K562 (cell line): ENCODE measurements around the gene RERE. TPM values are rescaled to one million over a fixed set of nuclear protein-coding genes. Genes with fewer than 3 reads are reported as not detected.

ENCODE experiments used
- CCAR2 ChIP-seq: fragments of 200-400 bp; formaldehyde crosslinking; IDR thresholded peaks from 2 replicates; pipeline ENCODE4 v1.6.1; 2017; ENCODE audit warnings: mild to moderate bottlenecking, low read depth, low read length
- CHD4 ChIP-seq: fragments of 200-600 bp; sonication (generic); IDR thresholded peaks from 3 replicates; pipeline ENCODE4 v1.6.1; 2012; ENCODE audit warnings: low read depth, mild to moderate bottlenecking, mixed read lengths, low read length, inconsistent platforms; ENCODE audit not compliant: insufficient read depth, insufficient replicate concordance, poor library complexity, severe bottlenecking
- DEAF1 ChIP-seq: fragments of 450-650 bp; formaldehyde crosslinking; IDR thresholded peaks from 2 replicates; pipeline ENCODE4 v1.4.0; 2020; ENCODE audit warnings: mild to moderate bottlenecking, moderate library complexity
- EZH2 ChIP-seq: IDR thresholded peaks from 2 replicates; pipeline ENCODE4 v1.6.1; 2012; ENCODE audit warnings: low read depth, mild to moderate bottlenecking, inconsistent platforms, low read length, borderline replicate concordance
- FOXM1 ChIP-seq, 2 experiments: fragments of 450-650 bp in 1 of 2; sonication (generic) in 1 of 2; formaldehyde crosslinking in 1 of 2; IDR thresholded peaks; 2 replicates each; pipeline versions ENCODE4 v1.6.1 to v1.9.0; 2017 to 2022; ENCODE audit warnings: low read depth in 2 of 2, mild to moderate bottlenecking in 2 of 2, missing genetic modification reagents in 1 of 2, moderate library complexity in 1 of 2
- FOXO4 ChIP-seq: fragments of 450-650 bp; formaldehyde crosslinking; IDR thresholded peaks from 2 replicates; pipeline ENCODE4 v1.4.0; 2020; ENCODE audit warnings: mild to moderate bottlenecking, moderate library complexity
- KDM2B ChIP-seq: fragments of 250-450 bp; sonication (Bioruptor Pico); IDR thresholded peaks from 2 replicates; pipeline ENCODE4 v1.8.0; 2021; ENCODE audit warnings: mild to moderate bottlenecking, moderate library complexity
- NCOA1 ChIP-seq: fragments of 450-650 bp; IDR thresholded peaks from 2 replicates; pipeline ENCODE4 v1.6.1; 2016; ENCODE audit warnings: low read depth
- NFE2L1 ChIP-seq: fragments of 450-650 bp; IDR thresholded peaks from 2 replicates; pipeline ENCODE4 v1.6.1; 2016; ENCODE audit warnings: missing genetic modification characterization, low read depth, mild to moderate bottlenecking, missing compliant biosample characterization, moderate library complexity, borderline replicate concordance
- PHF20 ChIP-seq: fragments of 450-650 bp; IDR thresholded peaks from 2 replicates; pipeline ENCODE4 v1.6.1; 2018; ENCODE audit not compliant: partially characterized antibody
- RAD21 ChIP-seq, 2 experiments: fragments of 250-450 bp in 1 of 2; fragments of 450-650 bp in 1 of 2; sonication (Bioruptor Pico) in 1 of 2; formaldehyde crosslinking in 1 of 2; IDR thresholded peaks in 1 of 2; conservative IDR thresholded peaks in 1 of 2; 2 replicates each; pipeline versions ENCODE4 v1.4.0 to v1.8.0; 2020 to 2022; ENCODE audit warnings: mild to moderate bottlenecking in 2 of 2, moderate library complexity in 1 of 2
- RBM17 ChIP-seq: fragments of 200-400 bp; formaldehyde crosslinking; IDR thresholded peaks from 2 replicates; pipeline ENCODE4 v1.6.1; 2017; ENCODE audit warnings: low read depth, mild to moderate bottlenecking, low read length, borderline replicate concordance
- STAT5B ChIP-seq: fragments of 250-450 bp; sonication (Bioruptor Pico); IDR thresholded peaks from 2 replicates; pipeline ENCODE4 v1.8.0; 2021; ENCODE audit warnings: mild to moderate bottlenecking, inconsistent platforms
- ZNF324 ChIP-seq: fragments of 250-450 bp; sonication (Bioruptor Pico); IDR thresholded peaks from 2 replicates; pipeline ENCODE4 v1.4.0; 2020; ENCODE audit warnings: mild to moderate bottlenecking
- ZNF431 ChIP-seq: sonication (generic); formaldehyde crosslinking; IDR thresholded peaks from 2 replicates; pipeline ENCODE4 v1.8.0; 2022; ENCODE audit warnings: mild to moderate bottlenecking, missing genetic modification reagents
- ZNF507 ChIP-seq: conservative IDR thresholded peaks from 2 replicates; pipeline ENCODE4 v1.6.1; 2017; ENCODE audit warnings: missing genetic modification characterization, missing compliant biosample characterization
- ZNF778 ChIP-seq: fragments of 450-650 bp; formaldehyde crosslinking; IDR thresholded peaks from 2 replicates; pipeline ENCODE4 v1.4.0; 2020; ENCODE audit warnings: mild to moderate bottlenecking, moderate library complexity
- polyA plus RNA-seq, 8 experiments: library from polyadenylated mRNA; depleted of rRNA in 4 of 8; stranded (reverse) in 5 of 8; unstranded in 3 of 8; fragments of >200 nt; fragmentation: Nextera tagmentation in 2 of 8; fragmentation: Illumina TruSeq in 1 of 8; extraction: Ambion mirVana in 2 of 8; extraction: Trizol in 1 of 8; gene quantifications; 2 replicates each; pipeline versions ENCODE4 v1.2.1 to v1.2.3, GENCODE V29; 2011 to 2014; ENCODE audit warnings: inconsistent platforms in 1 of 8, missing spikeins in 1 of 8
- total RNA-seq, 7 experiments: library from RNA; depleted of rRNA in 6 of 7; stranded (reverse); fragments of >200 nt in 6 of 7; fragmentation: Illumina TruSeq in 2 of 7; extraction: Trizol in 2 of 7; gene quantifications; 2 replicates each; pipeline versions ENCODE4 v1.2.1 to v1.2.3, GENCODE V29; 2011 to 2021; ENCODE audit warnings: low replicate concordance in 1 of 7
- TF ChIP-seq, protein P1 (sequence below): sonication (generic); formaldehyde crosslinking; IDR thresholded peaks from 2 replicates; pipeline ENCODE4 v1.8.0; 2022; ENCODE audit warnings: mild to moderate bottlenecking, low read depth, missing genetic modification reagents
- TF ChIP-seq, protein P2 (sequence below), 3 experiments: fragments of 200-800 bp in 1 of 3; sonication (Bioruptor generic) in 1 of 3; sonication (generic) in 1 of 3; formaldehyde crosslinking in 1 of 3; IDR thresholded peaks; 2 replicates each; pipeline versions ENCODE4 v1.6.1 to v1.8.0; 2016 to 2022; ENCODE audit warnings: mild to moderate bottlenecking in 2 of 3, missing compliant biosample characterization in 2 of 3, missing genetic modification characterization in 2 of 3, missing genetic modification reagents in 1 of 3

The RERE gene
- total and polyA plus RNA-seq, 9 of the 15 experiments (the other 6 are each of a cell fraction or from before 2014, with no cell fraction given), result 3.0 to 51.5 (median 13.4) TPM

DNA sequence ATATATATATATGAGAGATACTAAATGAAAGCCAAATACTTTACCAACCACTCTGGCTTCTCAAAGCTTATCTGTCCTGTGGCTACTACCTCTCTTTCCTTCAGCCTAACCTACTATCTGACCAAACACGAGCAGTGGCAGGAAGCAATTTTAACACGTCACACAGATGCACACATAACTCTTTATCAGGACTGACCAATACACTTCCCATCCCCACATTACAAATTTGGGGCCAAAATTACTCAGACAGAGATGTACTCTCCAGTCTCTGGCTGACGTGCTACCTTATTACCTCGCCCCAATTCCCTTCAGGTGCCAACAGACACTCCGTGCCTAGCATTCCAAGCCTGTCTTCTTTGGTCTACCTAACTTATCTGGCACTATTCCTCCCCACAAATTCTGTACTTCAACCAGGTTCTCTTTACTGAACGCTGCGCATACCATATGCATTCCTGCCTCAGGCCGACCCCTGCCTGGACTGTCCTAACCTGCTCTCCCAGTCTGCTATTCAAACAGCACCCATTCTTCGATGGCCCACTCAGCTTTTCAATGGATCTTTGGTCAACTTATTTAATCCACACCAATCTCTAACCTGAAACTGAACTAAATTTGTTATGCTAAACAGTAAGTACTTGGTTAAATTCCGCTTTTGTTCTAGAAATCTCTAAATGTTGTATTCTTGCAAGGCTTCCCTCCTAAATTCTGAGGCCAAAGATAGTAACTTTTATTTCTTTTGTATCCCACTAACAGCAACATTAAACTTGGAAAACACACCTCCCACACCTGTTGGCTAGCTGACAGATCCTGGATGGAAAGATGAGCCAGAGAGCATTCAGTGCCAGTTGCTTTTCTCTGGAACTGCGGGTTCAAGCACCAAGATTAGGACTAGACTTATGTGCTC lies 27.9 kb downstream of the RERE start (continued):
- TF ChIP-seq DEAF1 (CRISPR knock-in tag) (no peak), CHD4 (peak; percentile 50), STAT5B (CRISPR knock-in tag) (no peak), KDM2B (CRISPR knock-in tag) (no peak), ZNF431 (CRISPR knock-in tag) (no peak), ZNF324 (no peak), NCOA1 (peak; percentile 88), ZNF507 (tag) (no peak), PHF20 (no peak), NFE2L1 (tag) (no peak), ZNF778 (CRISPR knock-in tag) (no peak), FOXM1 (IDR thresholded peaks at IDR 0.05; ENCODE audit: low read depth) (peak; percentile 80), FOXM1 (CRISPR knock-in tag; IDR thresholded peaks at IDR 0.05; ENCODE audit: low read depth) (no peak), FOXO4 (CRISPR knock-in tag) (no peak), RBM17 (no peak), RAD21 (CRISPR knock-in tag; conservative IDR thresholded peaks at IDR 0.05 in 1 of 2, IDR thresholded peaks at IDR 0.05 in 1 of 2) (no peak), CCAR2 (no peak), EZH2 (no peak)
- TF ChIP-seq, protein P1, sequence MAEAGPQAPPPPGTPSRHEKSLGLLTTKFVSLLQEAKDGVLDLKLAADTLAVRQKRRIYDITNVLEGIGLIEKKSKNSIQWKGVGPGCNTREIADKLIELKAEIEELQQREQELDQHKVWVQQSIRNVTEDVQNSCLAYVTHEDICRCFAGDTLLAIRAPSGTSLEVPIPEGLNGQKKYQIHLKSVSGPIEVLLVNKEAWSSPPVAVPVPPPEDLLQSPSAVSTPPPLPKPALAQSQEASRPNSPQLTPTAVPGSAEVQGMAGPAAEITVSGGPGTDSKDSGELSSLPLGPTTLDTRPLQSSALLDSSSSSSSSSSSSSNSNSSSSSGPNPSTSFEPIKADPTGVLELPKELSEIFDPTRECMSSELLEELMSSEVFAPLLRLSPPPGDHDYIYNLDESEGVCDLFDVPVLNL (CRISPR knock-in tag), result no peak
- TF ChIP-seq, protein P2, sequence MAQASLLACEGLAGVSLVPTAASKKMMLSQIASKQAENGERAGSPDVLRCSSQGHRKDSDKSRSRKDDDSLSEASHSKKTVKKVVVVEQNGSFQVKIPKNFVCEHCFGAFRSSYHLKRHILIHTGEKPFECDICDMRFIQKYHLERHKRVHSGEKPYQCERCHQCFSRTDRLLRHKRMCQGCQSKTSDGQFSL (CRISPR knock-in tag; IDR thresholded peaks at IDR 0.05), result no peak
- TF ChIP-seq, protein P2 (tag; IDR thresholded peaks at IDR 0.05), result 0 out of 4 replicates have a peak, but pooled peaks of 1 of the 2 experiments have one; percentile 24
